Body of pancreas (tissue), 4 donors: ENCODE data around the gene ESCO1. TPM values are rescaled to one million over a fixed set of nuclear protein-coding genes. Genes with fewer than 3 reads are reported as not detected.

Experiments used
- ATAC-seq: fragments of 150-250 bp; one replicate; pipeline ENCODE4 v1.9.1; 2016
- DNase-seq, 4 donors: peaks; one replicate each; pipeline ENCODE4 v3.0.0-alpha.2; 2019
- H3K27ac ChIP-seq, 4 donors: fragments of 200-600 bp; sonication (generic); 1 replicate in 3 of 4; 2 replicates in 1 of 4; pipeline versions ENCODE4 v1.5.1 to v1.6.1; 2016 to 2019; ENCODE audit warnings: mild to moderate bottlenecking in 1 of 4, mixed read lengths in 1 of 4, moderate library complexity in 1 of 4
- H3K27me3 ChIP-seq, 2 donors: fragments of 200-600 bp; sonication (generic); one replicate each; pipeline ENCODE4 v1.6.0; 2016; ENCODE audit warnings: mild to moderate bottlenecking in 1 of 2
- H3K36me3 ChIP-seq, 2 donors: fragments of 200-600 bp; sonication (generic); replicated peaks in 1 of 2; 2 replicates each; pipeline ENCODE4 v1.5.1; 2016; ENCODE audit warnings: low read depth in 2 of 2; ENCODE audit not compliant: insufficient read depth in 1 of 2
- H3K4me1 ChIP-seq: fragments of 200-600 bp; sonication (generic); one replicate; pipeline ENCODE4 v1.6.0; 2016
- H3K4me3 ChIP-seq, 2 donors: fragments of 200-600 bp; sonication (generic); 1 replicate in 1 of 2; 2 replicates in 1 of 2; pipeline ENCODE4 v1.5.1; 2016 to 2019
- H3K9me3 ChIP-seq, 3 donors: fragments of 200-600 bp; sonication (generic); 1 replicate in 2 of 3; 2 replicates in 1 of 3; pipeline ENCODE4 v1.5.1; 2016
- POLR2A ChIP-seq, 3 donors: fragments of 450-650 bp; IDR thresholded peaks; one replicate each; pipeline ENCODE4 v1.6.1; 2016; ENCODE audit warnings: antibody characterized with exemption in 3 of 3, mild to moderate bottlenecking in 2 of 3
- WGBS, 2 donors: methylation state at CpG; one replicate each; pipeline ENCODE4 v1.1.5; 2017; 5-methylcytosine and 5-hydroxymethylcytosine counted together
- intact Hi-C: fragments of 100-400 bp; cut with DNase I; formaldehyde crosslinking; loops from one replicate; pipeline ENCODE4 v1.15.1; 2023
- total RNA-seq, 2 donors: library from RNA; depleted of rRNA; stranded (reverse); fragments of >200 nt; gene quantifications; one replicate each; pipeline ENCODE4 v1.1.0, GENCODE V29; 2016
- TF ChIP-seq, protein P1 (sequence below), 7 experiments: fragments of 450-650 bp in 4 of 7; fragments of 200-600 bp in 3 of 7; sonication (generic) in 3 of 7; IDR thresholded peaks; one replicate each; pipeline ENCODE4 v1.5.1; 2016 to 2019; ENCODE audit warnings: antibody characterized with exemption in 7 of 7

ESCO1 gene
- total RNA-seq, 2 donors from 2014 or later: 12.7 to 27.7 TPM

DNA sequence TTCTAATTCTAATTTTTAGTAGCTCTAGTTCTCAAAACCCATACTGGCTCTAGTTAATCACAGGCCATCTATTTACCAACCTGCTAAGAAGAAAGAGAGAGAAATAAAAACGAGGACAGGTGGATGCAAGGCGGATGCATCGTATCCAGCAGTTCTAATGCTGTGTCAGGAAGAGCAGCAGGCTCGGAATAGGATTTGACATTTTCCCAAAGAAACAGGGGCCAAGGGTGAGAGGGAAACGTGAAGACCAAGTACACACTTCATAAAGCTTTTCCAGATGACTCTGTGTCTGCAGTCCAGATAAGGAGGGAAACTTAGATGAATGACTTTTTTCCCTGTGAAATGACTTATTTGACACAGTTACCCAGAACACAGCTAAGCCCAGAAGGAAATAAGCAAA, 117.5 kb downstream of the ESCO1 start:
- intact Hi-C loops: no loop called here
- Histone ChIP-seq H3K27me3 (no peaks in the 10 kb centered on the region), H3K4me3 (no peak overlapping the region), H3K4me1 (no peaks in the 10 kb centered on the region), H3K36me3 (no peaks in the 10 kb centered on the region), H3K27ac (no peak overlapping the region), H3K9me3 (no peaks in the 10 kb centered on the region)
- WGBS, 2 donors: 58 to 68% methylated on average over 5 of the region's 5 CpGs
- TF ChIP-seq POLR2A (IDR thresholded peaks at IDR 0.05): no peak
- TF ChIP-seq, protein P1, sequence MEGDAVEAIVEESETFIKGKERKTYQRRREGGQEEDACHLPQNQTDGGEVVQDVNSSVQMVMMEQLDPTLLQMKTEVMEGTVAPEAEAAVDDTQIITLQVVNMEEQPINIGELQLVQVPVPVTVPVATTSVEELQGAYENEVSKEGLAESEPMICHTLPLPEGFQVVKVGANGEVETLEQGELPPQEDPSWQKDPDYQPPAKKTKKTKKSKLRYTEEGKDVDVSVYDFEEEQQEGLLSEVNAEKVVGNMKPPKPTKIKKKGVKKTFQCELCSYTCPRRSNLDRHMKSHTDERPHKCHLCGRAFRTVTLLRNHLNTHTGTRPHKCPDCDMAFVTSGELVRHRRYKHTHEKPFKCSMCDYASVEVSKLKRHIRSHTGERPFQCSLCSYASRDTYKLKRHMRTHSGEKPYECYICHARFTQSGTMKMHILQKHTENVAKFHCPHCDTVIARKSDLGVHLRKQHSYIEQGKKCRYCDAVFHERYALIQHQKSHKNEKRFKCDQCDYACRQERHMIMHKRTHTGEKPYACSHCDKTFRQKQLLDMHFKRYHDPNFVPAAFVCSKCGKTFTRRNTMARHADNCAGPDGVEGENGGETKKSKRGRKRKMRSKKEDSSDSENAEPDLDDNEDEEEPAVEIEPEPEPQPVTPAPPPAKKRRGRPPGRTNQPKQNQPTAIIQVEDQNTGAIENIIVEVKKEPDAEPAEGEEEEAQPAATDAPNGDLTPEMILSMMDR (IDR thresholded peaks at IDR 0.05): no peak
- ATAC-seq (no peak), DNase-seq (no peak)

DNA sequence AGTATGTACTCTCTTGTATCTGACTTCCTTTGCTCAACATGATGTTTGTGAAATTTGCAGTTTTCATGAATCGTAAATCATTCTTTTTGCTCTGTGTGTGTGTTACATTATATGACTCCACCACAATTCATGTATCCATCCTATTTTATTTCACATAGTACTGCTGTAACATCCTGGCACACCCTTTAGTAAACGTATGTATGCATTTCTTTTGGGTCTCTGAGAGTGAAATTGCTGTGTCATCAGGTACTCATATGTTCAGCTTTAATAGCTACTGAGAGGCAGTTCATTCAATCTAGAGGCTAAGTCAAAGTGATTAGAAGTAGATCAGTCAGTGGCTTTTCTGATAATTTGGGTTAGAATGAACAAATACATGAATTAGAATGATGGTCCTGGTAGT, 118.8 kb downstream of the ESCO1 start:
- H3K9me3 ChIP-seq: no peaks in the 10 kb centered on the region
- TF ChIP-seq POLR2A (IDR thresholded peaks at IDR 0.05): no peak
- TF ChIP-seq, protein P1 (IDR thresholded peaks at IDR 0.05): no peak
- no peak overlapping the region for H3K4me3 ChIP-seq
- 54 to 68% methylated on average over 2 of the region's 2 CpGs for WGBS, 2 donors
- no peak for DNase-seq
- no peak overlapping the region for H3K27ac ChIP-seq
- ATAC-seq: no peak
- no peaks in the 10 kb centered on the region for H3K27me3 ChIP-seq
- intact Hi-C loops: no loop called here
- no peaks in the 10 kb centered on the region for H3K36me3 ChIP-seq
- no peaks in the 10 kb centered on the region for H3K4me1 ChIP-seq

DNA sequence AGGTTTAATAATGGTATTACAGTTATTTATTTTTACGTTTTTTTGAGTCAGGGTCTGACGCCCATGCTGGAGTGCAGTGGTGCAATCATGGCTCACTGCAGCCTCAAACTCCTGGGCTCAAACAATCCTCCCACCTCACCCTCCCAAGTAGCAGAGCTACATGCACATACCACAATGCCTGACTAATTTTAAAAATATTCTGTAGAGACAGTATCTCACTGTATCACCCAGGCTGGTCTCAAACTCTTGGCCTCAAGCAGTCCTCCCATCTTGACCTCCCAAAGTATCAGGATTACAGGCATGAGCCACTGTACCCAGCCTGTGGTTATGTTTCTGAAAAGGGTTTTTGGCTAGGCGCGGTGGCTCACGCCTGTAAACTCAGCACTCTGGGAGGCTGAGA, 120.8 kb downstream of the ESCO1 start:
- Histone ChIP-seq H3K27me3 (no peaks in the 10 kb centered on the region), H3K27ac (no peak overlapping the region), H3K9me3 (no peaks in the 10 kb centered on the region), H3K36me3 (no peaks in the 10 kb centered on the region), H3K4me3 (no peak overlapping the region), H3K4me1 (no peaks in the 10 kb centered on the region)
- 87% methylated on average over 5 of the region's 5 CpGs for WGBS, 2 donors
- DNase-seq (no peak), ATAC-seq (no peak)
- intact Hi-C loops: no loop called here
- no peak for TF ChIP-seq POLR2A (IDR thresholded peaks at IDR 0.05)
- TF ChIP-seq, protein P1 (IDR thresholded peaks at IDR 0.05): no peak

Other genes starting within 250 kb of the ESCO1 start
- 1 to 10 TPM; 2.6 to 3.6 TPM for gene SNRPD1, start 11.6 kb upstream of the ESCO1 start, total RNA-seq
- 10 to 100 TPM in 1 of 2 donors, 1 to 10 TPM in 1; 1.6 to 19.2 TPM for gene ABHD3, start 104.1 kb upstream of the ESCO1 start, total RNA-seq
- 10 to 100 TPM; 13.8 to 18.7 TPM for gene MIB1, start 140.1 kb upstream of the ESCO1 start, total RNA-seq